HepG2 (cell line): ENCODE data around the gene VWA1. TPM values are rescaled to one million over a fixed set of nuclear protein-coding genes. Genes with fewer than 3 reads are reported as not detected.
A peak's percentile ranks its signal among the peaks of the same experiment; 100 is the strongest.

ENCODE experiments used
- ARNT ChIP-seq: fragments of 450-650 bp; IDR thresholded peaks from 2 replicates; pipeline ENCODE4 v1.6.1; 2017
- ARNTL ChIP-seq: sonication (generic); formaldehyde crosslinking; IDR thresholded peaks from 2 replicates; pipeline ENCODE4 v1.4.0; 2020; ENCODE audit warnings: mild to moderate bottlenecking, missing genetic modification reagents
- DMAP1 ChIP-seq: IDR thresholded peaks from 2 replicates; pipeline ENCODE4 v1.6.1; 2016
- ELF1 ChIP-seq: sonication (generic); formaldehyde crosslinking; IDR thresholded peaks from 2 replicates; pipeline ENCODE4 v1.4.0; 2020; ENCODE audit warnings: missing genetic modification reagents
- GTF3A ChIP-seq: sonication (generic); formaldehyde crosslinking; conservative IDR thresholded peaks from 2 replicates; pipeline ENCODE4 v1.4.0; 2020; ENCODE audit warnings: mild to moderate bottlenecking, missing genetic modification reagents
- HNRNPLL ChIP-seq: fragments of 200-400 bp; formaldehyde crosslinking; IDR thresholded peaks from 2 replicates; pipeline ENCODE4 v1.6.1; 2017; ENCODE audit warnings: mild to moderate bottlenecking, low read depth, low read length; ENCODE audit not compliant: poor library complexity, severe bottlenecking
- HOXA7 ChIP-seq: sonication (generic); formaldehyde crosslinking; IDR thresholded peaks from 2 replicates; pipeline ENCODE4 v1.8.1; 2022; ENCODE audit warnings: mild to moderate bottlenecking, missing genetic modification reagents, moderate library complexity
- KAT7 ChIP-seq: IDR thresholded peaks from 2 replicates; pipeline ENCODE4 v1.6.1; 2018; ENCODE audit warnings: borderline replicate concordance, missing compliant biosample characterization
- KDM1A ChIP-seq: IDR thresholded peaks from 2 replicates; pipeline ENCODE4 v1.6.1; 2016; ENCODE audit warnings: missing compliant biosample characterization
- KDM5A ChIP-seq: fragments of 200-600 bp; sonication (generic); IDR thresholded peaks from 2 replicates; pipeline ENCODE4 v1.7.0; 2018; ENCODE audit warnings: antibody characterized with exemption, mild to moderate bottlenecking, low read length, borderline replicate concordance
- NFYC ChIP-seq: IDR thresholded peaks from 2 replicates; pipeline ENCODE4 v1.6.1; 2016; ENCODE audit warnings: missing genetic modification reagents, missing compliant biosample characterization
- RBAK ChIP-seq: sonication (generic); formaldehyde crosslinking; IDR thresholded peaks from 2 replicates; pipeline ENCODE4 v1.5.1; 2020; ENCODE audit warnings: mild to moderate bottlenecking, missing genetic modification reagents
- REL ChIP-seq: sonication (generic); formaldehyde crosslinking; conservative IDR thresholded peaks from 2 replicates; pipeline ENCODE4 v1.8.0; 2022; ENCODE audit warnings: mild to moderate bottlenecking, missing genetic modification reagents, moderate library complexity
- SCMH1 ChIP-seq: sonication (generic); formaldehyde crosslinking; IDR thresholded peaks from 2 replicates; pipeline ENCODE4 v1.9.0; 2021; ENCODE audit warnings: missing genetic modification reagents, mild to moderate bottlenecking, borderline replicate concordance
- SMAD3 ChIP-seq: sonication (generic); formaldehyde crosslinking; IDR thresholded peaks from 2 replicates; pipeline ENCODE4 v1.4.0; 2020; ENCODE audit warnings: missing genetic modification reagents
- ZNF430 ChIP-seq: sonication (generic); formaldehyde crosslinking; IDR thresholded peaks from 2 replicates; pipeline ENCODE4 v1.9.0; 2021; ENCODE audit warnings: mild to moderate bottlenecking, missing genetic modification reagents
- ZNF580 ChIP-seq: IDR thresholded peaks from 2 replicates; pipeline ENCODE4 v1.6.1; 2016; ENCODE audit warnings: low read depth, borderline replicate concordance
- ZNF746 ChIP-seq: sonication (generic); formaldehyde crosslinking; IDR thresholded peaks from 2 replicates; pipeline ENCODE4 v1.8.0; 2022; ENCODE audit warnings: mild to moderate bottlenecking, missing genetic modification reagents
- ZNF878 ChIP-seq: sonication (generic); formaldehyde crosslinking; IDR thresholded peaks from 2 replicates; pipeline ENCODE4 v1.8.1; 2023; ENCODE audit warnings: mild to moderate bottlenecking, missing genetic modification reagents, moderate library complexity
- ZSCAN22 ChIP-seq: sonication (generic); formaldehyde crosslinking; IDR thresholded peaks from 2 replicates; pipeline ENCODE4 v1.4.0; 2020; ENCODE audit warnings: mild to moderate bottlenecking, missing genetic modification reagents
- polyA plus RNA-seq, 8 experiments: library from polyadenylated mRNA; depleted of rRNA in 3 of 8; stranded (reverse) in 7 of 8; unstranded in 1 of 8; fragments of >200 nt; fragmentation: Illumina TruSeq in 4 of 8; extraction: Trizol in 4 of 8; gene quantifications; 2 replicates each; pipeline versions ENCODE4 v1.2.1 to v1.2.3, GENCODE V29; 2011 to 2016; ENCODE audit warnings: low read depth in 4 of 8, missing spikeins in 1 of 8, mixed read lengths in 1 of 8; ENCODE audit not compliant: insufficient read depth in 1 of 8
- total RNA-seq, 5 experiments: library from RNA; depleted of rRNA; stranded (reverse); fragments of >200 nt; fragmentation: Illumina TruSeq; extraction: Trizol; gene quantifications; 2 replicates each; pipeline ENCODE4 v1.2.3, GENCODE V29; 2016; ENCODE audit warnings: low read depth in 1 of 5
- TF ChIP-seq, protein P1 (sequence below): sonication (generic); formaldehyde crosslinking; IDR thresholded peaks from 2 replicates; pipeline ENCODE4 v1.5.1; 2020; ENCODE audit warnings: missing genetic modification reagents, mild to moderate bottlenecking, borderline replicate concordance
- TF ChIP-seq, protein P2 (sequence below): conservative IDR thresholded peaks from 2 replicates; pipeline ENCODE4 v1.6.1; 2018; ENCODE audit warnings: missing genetic modification reagents
- TF ChIP-seq, protein P3 (sequence below): sonication (generic); formaldehyde crosslinking; IDR thresholded peaks from 2 replicates; pipeline ENCODE4 v1.4.0; 2020; ENCODE audit warnings: missing genetic modification reagents
- TF ChIP-seq, protein P4 (sequence below): IDR thresholded peaks from 2 replicates; pipeline ENCODE4 v1.6.1; 2012; ENCODE audit warnings: low read length, improper control_type of control experiment

VWA1 gene
- total and polyA plus RNA-seq, 2 of the 13 experiments (the other 11 are each of a cell fraction or from before 2014, with no cell fraction given) = 40.9 to 57.5 TPM

GRCh38 chr1:1406821-1407635, 28.5 kb upstream of the VWA1 start, which contains the start of gene MRPL20 (continued):
- TF ChIP-seq DMAP1 = peak; percentile 97
- TF ChIP-seq ZNF746 = 0 out of 2 replicates have a peak, but pooled peaks have one; percentile 50
- TF ChIP-seq NFYC (CRISPR knock-in tag) = peak; percentile 68
- peak; percentile 90 for TF ChIP-seq KDM5A
- TF ChIP-seq ARNT = no peak
- peak; percentile 95 for TF ChIP-seq ELF1 (CRISPR knock-in tag)
- peak; percentile 88; the same call in 1 of the 2 replicates for TF ChIP-seq SMAD3 (CRISPR knock-in tag)
- TF ChIP-seq SCMH1 (CRISPR knock-in tag) = no peak
- peak; percentile 63; the same call in 1 of the 2 replicates for TF ChIP-seq ZNF580 (CRISPR knock-in tag)
- 0 out of 2 replicates have a peak, but pooled peaks have one; percentile 9 for TF ChIP-seq KDM1A (CRISPR knock-in tag)
- 0 out of 2 replicates have a peak, but pooled peaks have one; percentile 82 for TF ChIP-seq ZNF878 (CRISPR knock-in tag)
- peak; percentile 88 for TF ChIP-seq ZNF430 (CRISPR knock-in tag)
- no peak for TF ChIP-seq ZSCAN22
- no peak for TF ChIP-seq RBAK (CRISPR knock-in tag)
- peak; percentile 65 for TF ChIP-seq HNRNPLL
- TF ChIP-seq, protein P1, sequence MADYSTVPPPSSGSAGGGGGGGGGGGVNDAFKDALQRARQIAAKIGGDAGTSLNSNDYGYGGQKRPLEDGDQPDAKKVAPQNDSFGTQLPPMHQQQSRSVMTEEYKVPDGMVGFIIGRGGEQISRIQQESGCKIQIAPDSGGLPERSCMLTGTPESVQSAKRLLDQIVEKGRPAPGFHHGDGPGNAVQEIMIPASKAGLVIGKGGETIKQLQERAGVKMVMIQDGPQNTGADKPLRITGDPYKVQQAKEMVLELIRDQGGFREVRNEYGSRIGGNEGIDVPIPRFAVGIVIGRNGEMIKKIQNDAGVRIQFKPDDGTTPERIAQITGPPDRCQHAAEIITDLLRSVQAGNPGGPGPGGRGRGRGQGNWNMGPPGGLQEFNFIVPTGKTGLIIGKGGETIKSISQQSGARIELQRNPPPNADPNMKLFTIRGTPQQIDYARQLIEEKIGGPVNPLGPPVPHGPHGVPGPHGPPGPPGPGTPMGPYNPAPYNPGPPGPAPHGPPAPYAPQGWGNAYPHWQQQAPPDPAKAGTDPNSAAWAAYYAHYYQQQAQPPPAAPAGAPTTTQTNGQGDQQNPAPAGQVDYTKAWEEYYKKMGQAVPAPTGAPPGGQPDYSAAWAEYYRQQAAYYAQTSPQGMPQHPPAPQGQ (CRISPR knock-in tag) = peak; percentile 22; the same call in 1 of the 2 replicates
- peak; percentile 81 for TF ChIP-seq KAT7 (CRISPR knock-in tag)
- 0 out of 2 replicates have a peak, but pooled peaks have one; percentile 85 for TF ChIP-seq HOXA7 (CRISPR knock-in tag)
- TF ChIP-seq ARNTL = peak; percentile 79
- TF ChIP-seq REL (CRISPR knock-in tag) = no peak; the same call in 1 of the 2 replicates
- 0 out of 2 replicates have a peak, but pooled peaks have one; percentile 56 for TF ChIP-seq GTF3A (CRISPR knock-in tag)
- TF ChIP-seq, protein P2, sequence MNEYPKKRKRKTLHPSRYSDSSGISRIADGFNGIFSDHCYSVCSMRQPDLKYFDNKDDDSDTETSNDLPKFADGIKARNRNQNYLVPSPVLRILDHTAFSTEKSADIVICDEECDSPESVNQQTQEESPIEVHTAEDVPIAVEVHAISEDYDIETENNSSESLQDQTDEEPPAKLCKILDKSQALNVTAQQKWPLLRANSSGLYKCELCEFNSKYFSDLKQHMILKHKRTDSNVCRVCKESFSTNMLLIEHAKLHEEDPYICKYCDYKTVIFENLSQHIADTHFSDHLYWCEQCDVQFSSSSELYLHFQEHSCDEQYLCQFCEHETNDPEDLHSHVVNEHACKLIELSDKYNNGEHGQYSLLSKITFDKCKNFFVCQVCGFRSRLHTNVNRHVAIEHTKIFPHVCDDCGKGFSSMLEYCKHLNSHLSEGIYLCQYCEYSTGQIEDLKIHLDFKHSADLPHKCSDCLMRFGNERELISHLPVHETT (CRISPR knock-in tag) = peak; percentile 94
- TF ChIP-seq, protein P3, sequence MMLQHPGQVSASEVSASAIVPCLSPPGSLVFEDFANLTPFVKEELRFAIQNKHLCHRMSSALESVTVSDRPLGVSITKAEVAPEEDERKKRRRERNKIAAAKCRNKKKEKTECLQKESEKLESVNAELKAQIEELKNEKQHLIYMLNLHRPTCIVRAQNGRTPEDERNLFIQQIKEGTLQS (CRISPR knock-in tag) = peak; percentile 66
- TF ChIP-seq, protein P4, sequence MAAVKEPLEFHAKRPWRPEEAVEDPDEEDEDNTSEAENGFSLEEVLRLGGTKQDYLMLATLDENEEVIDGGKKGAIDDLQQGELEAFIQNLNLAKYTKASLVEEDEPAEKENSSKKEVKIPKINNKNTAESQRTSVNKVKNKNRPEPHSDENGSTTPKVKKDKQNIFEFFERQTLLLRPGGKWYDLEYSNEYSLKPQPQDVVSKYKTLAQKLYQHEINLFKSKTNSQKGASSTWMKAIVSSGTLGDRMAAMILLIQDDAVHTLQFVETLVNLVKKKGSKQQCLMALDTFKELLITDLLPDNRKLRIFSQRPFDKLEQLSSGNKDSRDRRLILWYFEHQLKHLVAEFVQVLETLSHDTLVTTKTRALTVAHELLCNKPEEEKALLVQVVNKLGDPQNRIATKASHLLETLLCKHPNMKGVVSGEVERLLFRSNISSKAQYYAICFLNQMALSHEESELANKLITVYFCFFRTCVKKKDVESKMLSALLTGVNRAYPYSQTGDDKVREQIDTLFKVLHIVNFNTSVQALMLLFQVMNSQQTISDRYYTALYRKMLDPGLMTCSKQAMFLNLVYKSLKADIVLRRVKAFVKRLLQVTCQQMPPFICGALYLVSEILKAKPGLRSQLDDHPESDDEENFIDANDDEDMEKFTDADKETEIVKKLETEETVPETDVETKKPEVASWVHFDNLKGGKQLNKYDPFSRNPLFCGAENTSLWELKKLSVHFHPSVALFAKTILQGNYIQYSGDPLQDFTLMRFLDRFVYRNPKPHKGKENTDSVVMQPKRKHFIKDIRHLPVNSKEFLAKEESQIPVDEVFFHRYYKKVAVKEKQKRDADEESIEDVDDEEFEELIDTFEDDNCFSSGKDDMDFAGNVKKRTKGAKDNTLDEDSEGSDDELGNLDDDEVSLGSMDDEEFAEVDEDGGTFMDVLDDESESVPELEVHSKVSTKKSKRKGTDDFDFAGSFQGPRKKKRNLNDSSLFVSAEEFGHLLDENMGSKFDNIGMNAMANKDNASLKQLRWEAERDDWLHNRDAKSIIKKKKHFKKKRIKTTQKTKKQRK = no peak
